Activated CD4-positive, alpha-beta T cell treated with anti-CD3 and anti-CD28 coated beads, Interleukin-2, amount 50 U/mL, for 4 hours (primary cell): ENCODE measurements around the gene PINLYP.
A peak's percentile ranks its signal among the peaks of the same experiment; 100 is the strongest.

Experiments used
- DNase-seq, 2 experiments: peaks; one replicate each; pipeline ENCODE4 v3.0.0-alpha.2; 2020

The PINLYP gene

DNA sequence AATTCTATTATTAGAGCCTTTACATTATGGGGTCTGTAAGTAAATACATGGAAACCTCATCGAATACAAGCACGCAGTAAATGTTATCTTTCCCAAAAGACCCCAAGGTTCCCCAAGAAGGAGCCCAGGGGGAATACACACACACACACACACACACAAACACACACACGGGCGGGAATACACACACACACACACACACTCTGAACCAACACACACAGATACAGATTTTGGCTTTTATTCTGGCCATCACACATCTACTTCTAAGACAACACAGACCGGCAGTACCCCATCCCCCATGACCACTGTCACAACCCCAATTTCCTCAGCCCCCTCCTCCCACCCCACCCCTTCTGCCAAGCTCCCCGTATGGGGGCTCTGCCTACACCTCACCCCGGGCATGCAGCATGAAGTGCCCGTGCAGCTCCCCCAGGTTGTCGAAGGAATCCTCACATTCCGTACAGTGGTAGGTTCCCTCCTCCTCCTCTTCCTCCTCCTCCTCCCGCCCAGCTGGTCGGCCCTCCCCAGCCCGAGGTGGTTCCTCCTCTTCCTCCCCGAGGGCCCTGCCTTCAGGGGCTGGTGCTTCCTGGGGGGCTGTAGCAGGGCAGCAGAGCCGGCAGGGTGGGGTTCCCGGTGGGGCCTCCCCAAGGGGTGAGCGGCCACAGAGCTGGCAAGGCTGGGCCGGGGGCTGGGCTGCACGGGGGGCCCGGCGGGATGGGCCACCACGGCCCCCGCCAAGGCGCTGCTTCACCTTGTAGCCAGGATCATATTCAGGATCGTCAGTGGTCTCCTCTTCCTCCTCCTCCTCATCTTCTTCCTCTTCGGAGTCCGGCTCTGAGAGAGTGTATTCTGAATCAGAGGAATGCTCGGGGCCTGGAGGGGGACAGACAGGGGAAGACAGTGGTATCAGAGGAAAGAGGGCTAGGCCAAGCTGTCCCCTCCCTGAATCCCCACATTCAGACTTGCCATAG is 31.9 kb downstream of the PINLYP start:
- DNase-seq: no peak

DNA sequence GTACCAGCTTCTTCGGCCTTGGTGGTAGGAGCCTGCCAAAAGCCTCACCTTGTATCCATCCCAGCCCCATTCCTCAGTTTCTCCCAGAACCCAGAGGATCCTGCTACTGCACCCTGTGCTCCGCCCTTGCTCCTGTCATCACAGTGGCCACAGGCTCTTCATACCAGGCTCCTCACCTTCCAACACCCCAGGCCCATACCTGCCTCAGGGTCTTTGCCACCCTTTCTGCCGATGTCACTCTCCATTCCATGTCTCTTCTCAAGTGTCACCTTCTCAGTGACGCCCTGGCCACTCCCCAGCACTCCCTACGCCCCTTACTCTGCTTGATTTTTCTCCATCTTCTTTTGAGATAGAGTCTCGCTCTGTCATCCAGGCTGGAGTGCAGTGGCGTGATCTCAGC is 34.3 kb downstream of the PINLYP start:
- no peak for DNase-seq

DNA sequence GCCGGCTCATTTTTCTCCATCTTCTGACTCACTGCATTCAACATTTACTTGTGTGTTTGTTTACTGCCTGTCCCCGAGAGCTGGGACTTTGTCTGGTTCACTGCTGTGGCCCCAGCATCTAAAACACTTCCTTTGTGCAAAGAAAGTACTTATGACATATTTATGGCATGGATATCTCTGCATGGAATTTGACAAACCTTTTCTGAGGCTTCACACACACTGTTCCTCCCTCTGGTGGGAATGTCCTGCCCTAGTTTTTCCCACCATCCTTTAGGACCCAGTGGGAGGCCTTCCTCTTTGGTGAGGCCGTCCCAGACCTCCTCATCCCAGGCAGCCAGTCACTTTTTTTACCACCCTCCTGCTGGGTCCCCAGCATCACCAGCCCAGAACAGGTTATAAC is 34.9 kb downstream of the PINLYP start:
- no peak for DNase-seq

DNA sequence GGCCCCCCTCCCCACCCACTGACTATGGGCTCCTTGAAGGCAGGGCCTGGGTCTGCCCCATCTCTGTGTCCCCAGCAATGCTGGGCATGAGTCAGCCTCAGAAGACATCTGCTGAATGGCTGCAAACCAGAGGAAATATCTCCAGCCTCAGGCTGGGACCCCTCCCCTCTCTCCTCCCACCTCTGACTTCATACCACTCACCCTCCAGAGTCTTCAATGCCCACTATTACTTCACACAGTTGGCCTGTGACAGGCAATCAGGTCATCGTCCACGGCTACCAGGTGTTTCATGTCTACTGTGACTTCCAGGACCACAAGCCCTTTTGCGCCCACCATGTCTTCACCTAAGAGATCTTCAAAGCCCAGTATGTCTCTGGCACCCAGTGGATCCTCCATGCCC is 36.2 kb downstream of the PINLYP start, which contains the start of gene SRRM5:
Gene SRRM5, plus strand, starts transcription at position 301 of the 400 bp plus-strand sequence. Its CDS starts 34 bp downstream, at position 335.
- DNase-seq: no peak

DNA sequence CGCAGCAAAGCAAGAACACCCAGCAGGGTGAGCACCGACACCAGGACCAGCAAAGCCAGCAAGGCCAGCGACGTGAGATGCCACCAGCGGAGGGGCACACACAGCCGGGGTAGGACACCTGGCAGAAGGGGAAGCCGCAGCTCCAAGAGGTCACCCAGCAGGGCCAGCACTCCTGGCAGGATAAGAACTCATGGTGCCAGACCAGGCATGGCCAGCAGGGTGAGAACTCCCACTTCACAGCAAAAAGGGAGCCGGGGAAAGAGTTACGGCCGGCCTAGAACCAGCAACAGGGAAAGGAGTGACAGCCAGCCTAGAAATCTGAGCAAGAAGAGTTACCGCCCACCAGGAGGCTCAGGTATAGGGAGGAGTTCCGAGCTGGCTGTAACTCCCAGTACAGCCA is 36.8 kb downstream of the PINLYP start:
- DNase-seq: no peak

DNA sequence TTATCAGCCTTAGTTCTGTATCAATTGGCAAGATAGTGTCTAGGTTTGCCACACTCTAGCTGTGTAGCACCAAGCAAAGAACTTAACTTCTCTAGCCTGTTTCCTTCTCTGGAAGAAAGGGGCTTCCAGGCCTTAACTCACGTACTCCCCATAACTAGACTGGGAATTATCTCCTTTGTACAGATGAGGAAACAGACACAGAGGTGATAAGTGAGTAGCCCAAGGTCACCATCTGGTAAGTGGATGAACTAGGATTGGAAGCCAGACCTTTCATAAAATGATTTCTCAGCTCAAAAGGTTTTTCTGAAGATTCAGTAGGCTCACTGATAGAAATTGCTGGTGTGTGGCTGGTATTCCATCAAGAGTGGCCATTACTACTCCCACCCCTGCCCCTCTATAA is 40.7 kb downstream of the PINLYP start:
- no peak for DNase-seq

DNA sequence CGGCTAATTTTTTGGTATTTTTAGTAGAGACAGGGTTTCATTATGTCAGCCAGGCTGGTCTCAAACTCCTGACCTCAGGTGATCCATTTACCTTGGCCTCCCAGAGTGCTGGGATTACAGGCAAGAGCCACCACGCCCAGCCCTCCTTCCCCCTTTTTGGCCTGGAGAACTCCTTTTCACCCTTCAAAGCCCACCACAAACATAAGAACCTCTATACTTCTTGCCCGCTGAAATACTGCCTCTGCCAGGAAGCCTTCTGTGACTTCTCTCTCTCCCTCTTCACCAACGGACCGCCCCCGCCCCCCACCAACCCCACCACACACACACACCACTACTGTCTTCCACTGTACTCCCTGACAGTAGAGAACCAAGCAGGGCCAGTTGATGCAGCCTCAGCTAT is 41.4 kb downstream of the PINLYP start:
- DNase-seq: no peak

DNA sequence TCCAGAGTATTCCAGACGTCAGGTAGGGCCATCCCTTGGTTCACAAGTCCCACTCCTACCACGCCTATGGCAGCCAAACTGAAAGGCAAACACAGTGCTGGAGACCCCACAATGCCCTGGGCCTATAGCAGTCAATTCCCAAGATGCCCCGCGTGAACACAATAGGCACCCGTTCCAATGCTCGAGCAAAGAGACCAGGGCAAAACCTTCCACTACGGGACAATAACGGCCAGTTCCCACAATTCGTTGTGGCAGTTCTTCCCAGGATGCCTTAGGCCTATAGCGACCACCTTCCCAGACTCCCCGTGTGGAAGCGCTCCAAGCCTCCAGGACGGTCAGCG is 43.3 kb downstream of the PINLYP start:
- DNase-seq: peak; percentile 20 to 22

DNA sequence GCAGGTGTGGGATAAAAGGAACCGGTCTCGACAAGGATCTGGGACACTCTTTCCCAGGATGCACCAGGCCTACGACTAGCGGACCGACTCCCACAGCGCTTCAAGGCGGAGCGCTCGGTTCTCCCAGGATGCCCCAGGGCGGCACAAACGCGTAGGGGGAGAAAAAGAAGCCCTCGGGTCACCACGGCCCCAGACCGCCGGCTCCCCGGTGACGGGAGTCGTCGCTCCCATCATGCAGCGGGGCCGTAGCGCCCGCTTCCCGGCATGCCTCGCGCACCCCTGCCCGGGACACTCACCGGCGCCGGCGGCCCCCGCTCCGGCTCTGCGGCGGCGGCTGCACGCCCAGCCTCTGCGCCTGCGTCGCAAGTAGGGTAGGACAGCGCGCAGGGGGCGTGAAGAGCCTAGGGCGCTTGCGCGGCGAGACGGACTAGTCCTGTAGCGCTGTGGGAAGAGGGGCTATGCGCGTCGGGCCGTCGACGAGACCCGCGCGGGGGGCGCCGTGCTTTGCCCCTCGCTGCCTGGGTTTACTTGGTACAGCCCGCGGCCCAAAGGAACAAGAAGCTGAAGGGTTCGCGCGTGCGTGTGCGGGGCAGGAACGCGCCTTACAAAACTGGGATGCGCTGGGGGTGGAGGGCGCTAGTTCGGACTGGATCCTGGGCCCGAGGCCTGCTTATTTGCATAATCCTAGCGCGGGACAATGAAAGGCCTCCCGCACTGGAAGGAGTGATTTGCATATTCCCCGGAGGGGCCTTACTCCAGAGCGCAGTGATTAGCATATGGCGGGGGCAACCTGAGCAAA is 43.9 kb downstream of the PINLYP start, which contains the start of gene ZNF428:
Gene ZNF428, minus strand, starts transcription at position 368 of the 799 bp plus-strand sequence. CDS start 5,325 bp downstream, outside the sequence.
- DNase-seq: peak; percentile 76 to 80

DNA sequence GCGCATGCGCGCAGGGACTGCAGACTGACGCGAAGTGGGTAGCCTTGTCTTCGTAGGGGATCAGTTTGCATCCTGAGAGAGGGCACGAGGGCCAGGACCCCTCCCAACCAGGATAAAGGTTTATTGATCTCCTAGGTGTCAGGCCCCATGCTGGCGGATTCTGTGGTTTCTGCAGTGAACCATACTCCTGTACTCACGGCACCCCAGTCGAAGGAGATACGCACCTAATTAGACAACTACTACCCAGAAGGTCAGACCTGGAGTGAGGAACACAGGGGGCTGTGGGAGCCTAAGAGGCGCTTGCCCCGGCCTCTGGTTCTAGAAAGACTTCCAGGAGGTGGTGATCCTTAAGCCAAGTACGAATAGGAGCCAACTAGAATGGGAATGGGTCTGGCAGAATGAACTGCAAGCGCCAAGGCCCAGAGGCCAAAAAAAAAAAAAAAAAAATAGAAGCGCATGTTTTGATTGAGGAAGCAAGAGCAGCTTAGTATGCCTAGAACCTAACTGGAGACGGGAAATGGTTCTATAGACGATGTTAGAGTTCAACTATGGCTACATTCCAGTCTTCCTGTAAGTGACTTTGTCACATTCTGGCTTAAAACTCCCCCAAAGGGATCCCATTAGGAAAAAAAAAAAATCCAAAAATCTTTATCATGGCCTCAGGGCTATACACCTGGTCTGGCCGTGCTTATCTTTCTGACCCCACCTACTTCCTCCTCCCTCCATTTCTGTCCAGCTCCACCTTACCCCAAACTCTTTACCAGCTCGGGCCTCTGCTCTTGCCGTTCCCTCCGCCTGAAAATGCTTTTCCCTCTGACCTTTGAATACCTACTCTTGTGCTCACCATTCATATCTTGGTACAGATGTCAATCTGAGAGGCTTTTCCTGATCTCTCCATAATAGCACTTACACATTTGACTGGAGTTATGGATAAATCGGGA is 44.7 kb downstream of the PINLYP start:
- DNase-seq: peak; percentile 82 to 84

DNA sequence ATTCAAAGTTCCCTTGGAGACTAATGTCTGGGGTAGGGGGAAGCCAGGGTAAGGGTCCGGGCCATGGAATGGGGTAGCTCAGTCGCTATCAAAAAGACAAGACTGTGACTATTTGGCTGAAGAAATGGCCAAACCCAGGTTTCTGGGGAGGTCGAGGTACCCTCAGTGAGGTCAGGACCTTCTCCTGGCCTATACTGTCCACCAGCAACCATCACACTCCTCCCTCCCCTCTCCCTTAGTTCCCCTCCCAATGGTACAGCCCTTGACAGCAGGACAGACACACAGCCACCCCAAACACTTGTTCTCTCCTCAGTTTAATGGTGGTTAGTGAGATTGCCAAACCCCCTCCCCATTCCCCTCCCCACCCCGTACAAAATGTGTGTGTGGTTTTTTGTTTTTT is 46.5 kb downstream of the PINLYP start:
- DNase-seq: no peak

DNA sequence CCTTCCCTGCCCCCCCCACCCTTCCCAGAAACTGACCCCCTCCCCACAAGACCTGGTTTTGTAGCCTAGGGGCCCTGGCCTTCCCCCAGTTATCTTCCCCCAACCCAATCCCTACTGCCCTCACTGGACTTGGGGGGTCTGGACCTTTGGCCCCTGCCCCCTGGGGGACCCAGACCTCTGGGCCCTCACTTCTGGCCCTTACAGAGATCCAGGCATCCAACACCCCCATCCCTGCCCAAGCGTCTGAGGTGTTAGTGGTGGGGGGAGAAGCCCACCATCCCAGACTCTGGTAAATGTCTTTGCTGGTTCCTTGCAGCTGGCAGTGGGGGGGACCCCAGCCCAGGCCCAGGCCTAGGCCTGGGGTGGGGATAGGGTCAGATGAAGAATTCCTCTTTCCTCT is 47.4 kb downstream of the PINLYP start:
- no peak for DNase-seq

DNA sequence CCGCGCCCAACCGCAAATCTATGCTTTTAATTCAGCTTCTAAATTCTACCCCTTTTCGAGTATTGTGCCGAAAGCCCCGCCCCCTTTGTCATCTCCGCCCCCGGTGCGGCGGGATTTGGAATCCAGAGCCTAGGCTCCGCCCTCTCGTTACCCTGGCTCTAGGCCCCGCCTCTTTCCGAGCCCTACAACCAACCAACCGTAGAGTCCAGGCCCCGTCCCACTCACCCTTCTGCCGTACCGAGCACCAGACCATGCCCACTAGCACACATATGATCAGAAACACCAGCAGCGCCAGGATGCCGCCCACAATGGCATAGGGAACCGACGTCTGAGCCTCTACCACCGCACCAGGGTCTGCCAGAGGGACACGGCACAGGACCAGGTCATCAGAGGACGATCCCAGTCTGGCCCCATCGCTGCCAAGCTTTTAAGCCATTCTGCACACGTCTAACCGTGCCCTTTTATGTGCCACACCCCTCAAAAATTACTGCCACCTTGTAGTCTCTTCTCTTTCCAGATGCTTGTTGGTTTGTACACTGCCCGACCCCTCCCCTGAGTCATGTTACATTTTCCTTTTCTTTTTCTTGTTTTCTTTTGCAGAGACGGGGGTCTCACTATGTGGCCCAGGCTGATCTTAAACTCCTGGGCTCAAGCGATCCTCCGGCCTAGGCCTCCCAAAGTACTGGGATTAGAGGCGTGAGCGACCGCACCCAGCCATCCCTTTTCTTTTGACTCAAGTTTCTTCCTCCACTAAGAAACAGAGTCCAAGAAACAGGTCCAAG is 48.5 kb downstream of the PINLYP start:
- no peak for DNase-seq

DNA sequence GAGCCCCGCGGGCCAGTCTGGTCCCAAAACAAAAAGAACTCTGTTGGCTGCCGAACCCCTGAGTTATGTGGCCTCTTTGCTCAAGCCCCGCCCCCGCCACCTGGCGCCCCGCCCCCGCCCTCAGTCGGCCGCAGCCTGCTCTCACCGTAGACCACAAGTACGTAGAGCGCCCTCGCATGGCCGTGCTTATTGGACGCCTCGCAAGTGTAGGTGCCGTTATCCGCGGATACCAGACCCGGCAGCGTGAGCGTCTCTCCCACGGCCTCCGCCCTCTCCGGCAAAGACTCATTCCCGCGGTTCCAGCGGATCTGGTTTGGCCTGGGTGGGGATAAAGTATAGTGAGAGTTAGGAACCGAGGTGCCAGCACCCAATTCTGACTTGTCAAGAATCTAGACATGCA is 49.3 kb downstream of the PINLYP start:
- DNase-seq: peak; percentile 86 to 87

DNA sequence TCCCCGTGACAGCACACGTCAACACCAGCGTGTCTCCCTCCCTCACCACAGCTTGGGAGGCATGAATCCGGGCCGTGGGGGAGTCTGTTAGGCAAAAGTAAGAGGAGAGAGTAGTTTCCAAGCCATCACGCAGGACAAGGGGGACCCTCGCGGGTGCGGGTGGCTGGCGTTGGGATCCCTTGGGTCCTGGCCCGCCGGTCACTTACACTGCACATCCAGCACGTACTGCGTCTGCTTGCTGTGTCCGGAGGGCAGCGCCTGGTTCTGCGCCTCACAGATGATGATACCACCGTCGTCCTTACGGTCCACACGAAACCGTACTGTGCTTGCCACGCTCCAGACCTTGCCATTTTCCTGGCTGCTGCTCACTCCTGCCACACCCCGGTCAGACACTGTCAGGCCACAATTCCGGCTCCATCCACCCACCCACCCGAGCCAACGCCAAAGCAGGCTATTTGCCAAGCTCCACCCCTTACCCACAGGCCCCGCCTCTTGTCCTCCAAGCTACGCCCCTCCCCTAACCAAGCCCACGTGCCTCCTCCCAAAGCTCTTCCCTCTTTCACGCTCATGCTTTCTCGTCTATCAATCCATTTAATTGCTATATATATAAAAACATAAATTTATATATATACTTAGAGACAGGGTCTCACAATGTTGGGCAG is 50.4 kb downstream of the PINLYP start:
- no peak for DNase-seq

DNA sequence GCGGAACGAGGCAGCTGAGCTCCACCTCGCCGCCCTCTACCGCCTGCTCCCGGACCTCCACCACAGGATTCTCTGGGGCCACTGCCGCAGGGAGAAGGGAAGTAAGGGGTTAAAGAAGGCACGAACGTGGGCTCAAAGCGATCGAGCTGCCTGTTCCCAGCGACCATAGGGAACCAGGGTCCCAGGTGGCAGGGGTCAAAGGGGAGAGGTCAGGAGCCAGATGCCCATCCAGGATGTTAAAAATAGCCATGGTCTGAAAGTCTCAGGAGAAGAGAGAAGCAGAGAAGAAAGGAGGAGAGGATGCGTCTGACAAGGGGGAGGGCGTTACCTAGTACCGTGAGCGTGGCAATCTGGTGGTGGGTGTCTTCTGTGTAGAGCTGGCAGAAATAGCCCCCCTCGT is 51.2 kb downstream of the PINLYP start:
- DNase-seq: no peak

DNA sequence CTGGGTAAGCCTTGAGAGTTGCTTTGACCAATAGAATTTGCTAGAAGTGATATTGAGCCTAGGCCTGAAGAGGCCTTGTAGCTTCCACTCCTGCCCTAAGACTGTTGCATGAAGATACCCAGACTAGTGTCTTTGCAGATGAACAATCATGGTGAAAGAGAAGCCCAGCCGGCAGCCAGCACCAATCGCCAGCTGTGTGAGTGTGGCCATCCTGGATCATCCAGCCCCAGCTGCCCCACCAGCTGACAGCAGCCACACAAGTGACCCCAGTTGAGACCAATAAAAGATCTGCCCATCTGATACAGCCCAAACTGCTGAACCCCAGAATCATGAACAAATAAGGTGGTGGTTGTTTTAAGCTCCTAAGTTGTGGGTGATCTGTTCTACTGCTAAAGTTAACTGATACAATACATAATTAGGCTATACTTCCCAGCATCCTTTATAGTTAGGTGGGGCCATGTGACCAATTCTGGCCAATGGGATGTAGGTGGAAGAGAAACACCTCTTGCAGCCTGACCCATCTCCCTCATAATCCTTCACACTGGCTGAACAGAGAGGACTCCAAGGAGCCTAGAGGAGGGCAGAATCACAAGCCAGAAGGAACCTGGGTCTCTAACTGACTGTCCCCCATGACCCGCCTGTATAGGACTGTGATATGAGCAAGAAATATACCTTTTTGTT is 53.2 kb downstream of the PINLYP start:
- no peak for DNase-seq

DNA sequence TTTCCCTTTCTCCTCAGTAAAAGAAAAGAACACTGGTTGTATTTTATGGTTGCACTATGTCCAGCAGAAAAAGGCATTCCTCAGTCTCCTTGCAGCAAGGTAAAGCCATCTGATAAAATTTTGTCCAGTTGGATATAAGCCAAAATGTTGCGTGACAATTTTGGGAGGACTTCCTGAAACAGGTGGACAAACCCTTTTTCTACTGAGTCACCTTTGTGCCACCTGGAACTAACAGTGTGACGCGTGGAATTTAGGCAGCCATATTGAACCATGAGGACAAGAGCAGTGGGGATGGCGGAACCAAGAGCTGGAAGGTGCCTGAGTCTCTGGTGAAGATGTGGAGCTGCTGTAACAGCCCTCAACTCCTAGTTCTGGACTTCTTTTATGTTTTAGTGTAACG is 55.9 kb downstream of the PINLYP start:
- no peak for DNase-seq
